CD14-positive monocyte (primary cell): ENCODE measurements around the gene LRRC4B. TPM values are rescaled to one million over a fixed set of nuclear protein-coding genes. Genes with fewer than 3 reads are reported as not detected.

Experiments used
- DNase-seq, 3 donors: peaks; one replicate each; pipeline ENCODE4 v3.0.0-alpha.2; 2011 to 2022
- H2AFZ ChIP-seq: 2 replicates; pipeline ENCODE4 v1.6.0; 2012; ENCODE audit warnings: mild to moderate bottlenecking, low read depth, low read length, inconsistent platforms; ENCODE audit not compliant: insufficient read depth, poor library complexity, severe bottlenecking
- H3K27ac ChIP-seq, 2 donors: 1 replicate in 1 of 2; 2 replicates in 1 of 2; pipeline ENCODE4 v1.5.1; 2012 to 2013; ENCODE audit warnings: low read length in 2 of 2, control low read depth in 1 of 2, inconsistent platforms in 1 of 2, low read depth in 1 of 2, mild to moderate bottlenecking in 1 of 2
- H3K27me3 ChIP-seq, 2 donors: one replicate each; pipeline versions ENCODE4 v1.6.0 to v1.6.1; 2011 to 2013; ENCODE audit warnings: low read length in 2 of 2; ENCODE audit not compliant: control insufficient read depth in 2 of 2, insufficient read depth in 2 of 2
- H3K36me3 ChIP-seq, 2 donors: replicated peaks in 1 of 2; 1 replicate in 1 of 2; 2 replicates in 1 of 2; pipeline versions ENCODE4 v1.5.1 to v1.6.1; 2012 to 2013; ENCODE audit warnings: low read length in 2 of 2, control low read depth in 1 of 2, inconsistent platforms in 1 of 2, mild to moderate bottlenecking in 1 of 2; ENCODE audit not compliant: insufficient read depth in 2 of 2, control insufficient read depth in 1 of 2
- H3K4me1 ChIP-seq, 2 donors: 1 replicate in 1 of 2; 2 replicates in 1 of 2; pipeline versions ENCODE4 v1.5.1 to v1.6.1; 2012 to 2013; ENCODE audit warnings: low read length in 2 of 2, control low read depth in 1 of 2, inconsistent platforms in 1 of 2, mild to moderate bottlenecking in 1 of 2, moderate library complexity in 1 of 2; ENCODE audit not compliant: insufficient read depth in 2 of 2, control insufficient read depth in 1 of 2
- H3K4me2 ChIP-seq: replicated peaks from 2 replicates; pipeline ENCODE3; 2012; ENCODE audit warnings: low read length, moderate library complexity, mild to moderate bottlenecking; ENCODE audit not compliant: poor library complexity, severe bottlenecking; ENCODE audit errors: extremely low read depth
- H3K4me3 ChIP-seq, 3 experiments: fragments of 200-600 bp in 1 of 3; sonication (generic) in 1 of 3; replicated peaks in 1 of 3; 1 replicate in 2 of 3; 2 replicates in 1 of 3; pipeline ENCODE4 v1.5.1; 2011 to 2013; ENCODE audit warnings: low read length in 3 of 3, mild to moderate bottlenecking in 3 of 3, control low read depth in 2 of 3, low read depth in 2 of 3, inconsistent platforms in 1 of 3, moderate library complexity in 1 of 3
- H3K79me2 ChIP-seq: 2 replicates; pipeline ENCODE4 v1.6.0; 2012; ENCODE audit warnings: mild to moderate bottlenecking, control low read depth, inconsistent platforms, low read length, moderate library complexity; ENCODE audit not compliant: insufficient read depth
- H3K9ac ChIP-seq: 2 replicates; pipeline ENCODE4 v1.6.0; 2017; ENCODE audit warnings: low read length, mild to moderate bottlenecking; ENCODE audit not compliant: insufficient read depth, poor library complexity, severe bottlenecking
- H3K9me3 ChIP-seq, 2 donors: replicated peaks in 1 of 2; 1 replicate in 1 of 2; 2 replicates in 1 of 2; pipeline versions ENCODE4 v1.5.1 to v1.6.1; 2012 to 2013; ENCODE audit warnings: low read length in 2 of 2, control low read depth in 1 of 2; ENCODE audit not compliant: control insufficient read depth in 1 of 2, insufficient read depth in 1 of 2
- H4K20me1 ChIP-seq: 2 replicates; pipeline ENCODE4 v1.6.0; 2012; ENCODE audit warnings: mild to moderate bottlenecking, low read length, control low read depth, moderate library complexity; ENCODE audit not compliant: insufficient read depth
- H3K27ac Mint-ChIP-seq, 7 donors: one replicate each; pipeline ENCODE4 v1.8.0; 2020; ENCODE audit warnings: mild to moderate bottlenecking in 7 of 7, mixed read lengths in 7 of 7, moderate library complexity in 6 of 7, inconsistent platforms in 2 of 7
- H3K27me3 Mint-ChIP-seq, 3 donors: one replicate each; pipeline ENCODE4 v1.8.0; 2021 to 2022; ENCODE audit warnings: low read depth in 3 of 3, mild to moderate bottlenecking in 3 of 3, mixed read lengths in 3 of 3, moderate library complexity in 3 of 3, inconsistent platforms in 1 of 3
- H3K36me3 Mint-ChIP-seq, 2 donors: one replicate each; pipeline ENCODE4 v1.8.0; 2020; ENCODE audit warnings: mixed read lengths in 2 of 2, inconsistent platforms in 1 of 2, mild to moderate bottlenecking in 1 of 2
- H3K4me1 Mint-ChIP-seq: one replicate; pipeline ENCODE4 v1.8.0; 2020; ENCODE audit warnings: mild to moderate bottlenecking, mixed read lengths
- H3K4me3 Mint-ChIP-seq, 2 donors: one replicate each; pipeline ENCODE4 v1.8.0; 2020; ENCODE audit warnings: mild to moderate bottlenecking in 2 of 2, mixed read lengths in 2 of 2, moderate library complexity in 1 of 2
- H3K9me3 Mint-ChIP-seq, 7 donors: one replicate each; pipeline ENCODE4 v1.8.0; 2020 to 2022; ENCODE audit warnings: mixed read lengths in 7 of 7, mild to moderate bottlenecking in 6 of 7, moderate library complexity in 6 of 7, inconsistent platforms in 2 of 7
- CTCF ChIP-seq: fragments of 200-600 bp; IDR thresholded peaks from one replicate; pipeline ENCODE4 v1.8.0; 2022; ENCODE audit warnings: antibody characterized with exemption, mild to moderate bottlenecking
- WGBS: methylation state at CpG from one replicate; pipeline ENCODE4 v1.1.5; 2013; ENCODE audit warnings: missing lambda C conversion rate; ENCODE audit not compliant: insufficient coverage; 5-methylcytosine and 5-hydroxymethylcytosine counted together
- intact Hi-C, 2 donors: fragments of 100-400 bp; cut with micrococcal nuclease; formaldehyde crosslinking; loops; one replicate each; pipeline versions ENCODE4 v1.15.0 to v1.15.1; 2023
- polyA plus RNA-seq, 3 donors: library from polyadenylated mRNA; depleted of rRNA in 1 of 3; unstranded in 2 of 3; stranded (reverse) in 1 of 3; fragments of 300-500 nt in 2 of 3; fragments of >200 nt in 1 of 3; fragmentation: Illumina TruSeq in 2 of 3; gene quantifications; 1 replicate in 2 of 3; 2 replicates in 1 of 3; pipeline ENCODE4 v1.2.3, GENCODE V29; 2012 to 2021

LRRC4B gene
- polyA plus RNA-seq, 3 donors: not detected

GRCh38 chr19:50556282-50557008 is 11.8 kb downstream of the LRRC4B start:
- H3K4me3 Mint-ChIP-seq: peak overlapping the region; percentile 79 to 96

More at GRCh38 chr19:50556282-50557008, 11.8 kb downstream of the LRRC4B start:
- peak overlapping the region; percentile 82 for H2AFZ ChIP-seq
- H3K9me3 ChIP-seq: no peaks in the 10 kb centered on the region
- Mint-ChIP-seq H3K36me3 (no peaks in the 10 kb centered on the region), H3K27ac (no peak overlapping the region), H3K27me3 (peaks cover 38 to 66% (median 58%) of the 10 kb centered on the region in 3 donors), H3K4me1 (peaks cover 7% of the 10 kb centered on the region), H3K9me3 (peaks cover 0 to 9% (median 3%) of the 10 kb centered on the region in 7 donors)
- intact Hi-C loops: loop anchor here in 1 of 2 donors (2.0 to 5.0 kb wide), 2 partner anchors 70 to 199 kb away; no protein-coding TSS in a partner anchor
- DNase-seq: peak; percentile 44 to 64 (median 54)
- H3K36me3 ChIP-seq: no peaks in the 10 kb centered on the region
- peaks cover 6 to 9% of the 10 kb centered on the region in 2 donors for H3K4me1 ChIP-seq
- H3K27me3 ChIP-seq: peaks cover 0 to 41% of the 10 kb centered on the region in 2 donors
- H3K4me3 ChIP-seq: peak overlapping the region; percentile 18 to 73 (median 34)
- WGBS: 0% methylated on average over 27 of the region's 39 CpGs
- no peaks in the 10 kb centered on the region for H3K79me2 ChIP-seq
- H3K27ac ChIP-seq: no peak overlapping the region
- H4K20me1 ChIP-seq: no peaks in the 10 kb centered on the region
- TF ChIP-seq CTCF: peak; percentile 92
- H3K4me2 ChIP-seq: peak overlapping the region; percentile 86
- H3K9ac ChIP-seq: no peak overlapping the region
